Upper lobe of right lung (tissue), 1 donor: ENCODE measurements around the gene SOCS3. TPM values are rescaled to one million over a fixed set of nuclear protein-coding genes. Genes with fewer than 3 reads are reported as not detected.

Source experiments
- ATAC-seq: fragments of 200-7000 bp; cut with Tn5 transposase; one replicate; pipeline ENCODE4 v1.9.1; 2020; ENCODE audit warnings: mild to moderate bottlenecking, moderate library complexity
- DNase-seq: peaks from one replicate; pipeline ENCODE4 v3.0.0-alpha.2; 2020
- H3K27ac ChIP-seq: fragments of 200-600 bp; one replicate; pipeline ENCODE4 v1.8.0; 2022
- H3K27me3 ChIP-seq: fragments of 200-600 bp; one replicate; pipeline ENCODE4 v1.8.0; 2022; ENCODE audit warnings: mild to moderate bottlenecking
- H3K36me3 ChIP-seq: fragments of 200-600 bp; one replicate; pipeline ENCODE4 v1.8.0; 2022
- H3K4me1 ChIP-seq: fragments of 200-600 bp; one replicate; pipeline ENCODE4 v1.8.0; 2022
- H3K4me3 ChIP-seq: fragments of 200-600 bp; one replicate; pipeline ENCODE4 v1.8.0; 2022; ENCODE audit warnings: mild to moderate bottlenecking
- H3K9me3 ChIP-seq: fragments of 200-600 bp; one replicate; pipeline ENCODE4 v1.8.0; 2022
- intact Hi-C: fragments of 100-400 bp; cut with DNase I; formaldehyde crosslinking; loops from one replicate; pipeline ENCODE4 v1.11.0; 2022
- total RNA-seq: library from RNA; stranded (reverse); fragmentation: NEBNext Ultra II Directional; extraction: Animal tissue kit (Norgen Biotek cat#: 25700); gene quantifications from one replicate; pipeline ENCODE4 v1.2.1, GENCODE V29; 2021
- TF ChIP-seq, protein P1 (sequence below): fragments of 200-600 bp; IDR thresholded peaks from one replicate; pipeline ENCODE4 v1.8.0; 2022; ENCODE audit warnings: antibody characterized with exemption
- donor health status: DM: no; HTN: yes; CAD: no; lungs with severe emphysema.

SOCS3 gene
- total RNA-seq, 1 donor from 2014 or later = 82.0 TPM

GRCh38 chr17:78394209-78394608 is 34.3 kb upstream of the SOCS3 start:
- no peak overlapping the region for H3K4me3 ChIP-seq
- intact Hi-C loops = no loop called here
- DNase-seq (no peak), ATAC-seq (no peak)
- H3K36me3 ChIP-seq = peaks cover 57% of the 10 kb centered on the region
- H3K27me3 ChIP-seq = no peaks in the 10 kb centered on the region
- H3K9me3 ChIP-seq = no peaks in the 10 kb centered on the region
- no peak overlapping the region for H3K27ac ChIP-seq
- TF ChIP-seq, protein P1, sequence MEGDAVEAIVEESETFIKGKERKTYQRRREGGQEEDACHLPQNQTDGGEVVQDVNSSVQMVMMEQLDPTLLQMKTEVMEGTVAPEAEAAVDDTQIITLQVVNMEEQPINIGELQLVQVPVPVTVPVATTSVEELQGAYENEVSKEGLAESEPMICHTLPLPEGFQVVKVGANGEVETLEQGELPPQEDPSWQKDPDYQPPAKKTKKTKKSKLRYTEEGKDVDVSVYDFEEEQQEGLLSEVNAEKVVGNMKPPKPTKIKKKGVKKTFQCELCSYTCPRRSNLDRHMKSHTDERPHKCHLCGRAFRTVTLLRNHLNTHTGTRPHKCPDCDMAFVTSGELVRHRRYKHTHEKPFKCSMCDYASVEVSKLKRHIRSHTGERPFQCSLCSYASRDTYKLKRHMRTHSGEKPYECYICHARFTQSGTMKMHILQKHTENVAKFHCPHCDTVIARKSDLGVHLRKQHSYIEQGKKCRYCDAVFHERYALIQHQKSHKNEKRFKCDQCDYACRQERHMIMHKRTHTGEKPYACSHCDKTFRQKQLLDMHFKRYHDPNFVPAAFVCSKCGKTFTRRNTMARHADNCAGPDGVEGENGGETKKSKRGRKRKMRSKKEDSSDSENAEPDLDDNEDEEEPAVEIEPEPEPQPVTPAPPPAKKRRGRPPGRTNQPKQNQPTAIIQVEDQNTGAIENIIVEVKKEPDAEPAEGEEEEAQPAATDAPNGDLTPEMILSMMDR = no peak
- H3K4me1 ChIP-seq = peaks cover 63% of the 10 kb centered on the region

DNA sequence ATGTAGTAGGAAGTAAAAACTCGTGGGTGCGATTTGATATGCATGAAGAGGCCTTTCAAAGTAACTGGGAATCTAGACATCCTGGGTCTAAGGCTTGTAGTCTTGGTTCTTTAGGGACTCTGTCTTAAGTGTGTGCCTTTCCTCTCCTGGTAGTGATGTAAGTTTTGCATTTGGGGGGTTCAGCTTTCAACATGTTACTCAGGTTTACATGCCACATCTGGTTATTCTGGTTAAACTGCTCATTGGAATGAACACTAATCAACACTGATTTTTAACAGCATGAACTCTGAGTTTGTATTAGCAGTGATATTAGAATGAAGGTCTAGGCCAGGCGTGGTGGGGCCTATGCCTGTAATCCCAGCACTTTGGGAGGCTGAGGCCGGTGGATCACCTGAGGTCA is 33.7 kb upstream of the SOCS3 start:
- Histone ChIP-seq H3K27ac (no peak overlapping the region), H3K36me3 (peaks cover 51% of the 10 kb centered on the region), H3K9me3 (no peaks in the 10 kb centered on the region), H3K4me1 (peaks cover 70% of the 10 kb centered on the region), H3K4me3 (no peak overlapping the region), H3K27me3 (no peaks in the 10 kb centered on the region)
- intact Hi-C loops = no loop called here
- TF ChIP-seq, protein P1 = no peak
- ATAC-seq (no peak), DNase-seq (no peak)

DNA sequence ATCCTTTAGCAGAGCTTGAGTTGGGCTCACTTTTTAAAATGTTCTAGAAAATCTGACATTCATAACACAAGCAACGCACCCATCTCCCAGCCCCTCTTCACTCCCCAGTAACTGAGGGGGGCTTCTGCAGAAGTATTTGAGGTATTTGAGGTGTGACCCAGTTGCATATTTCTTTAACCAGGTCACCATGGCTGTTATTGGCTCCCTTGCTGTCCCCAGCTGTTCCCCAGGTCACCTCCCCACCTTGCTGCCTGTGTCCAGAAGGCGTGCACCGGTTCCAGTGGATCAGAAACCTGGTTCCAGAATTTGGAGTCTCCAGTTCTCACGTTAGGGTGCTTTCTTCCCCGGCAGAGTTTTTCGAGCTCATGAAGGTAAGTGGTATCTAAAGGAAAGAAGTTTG is 32.4 kb upstream of the SOCS3 start:
- Histone ChIP-seq H3K4me1 (peaks cover 70% of the 10 kb centered on the region), H3K36me3 (peaks cover 40% of the 10 kb centered on the region), H3K27ac (peak overlapping the region; percentile 13), H3K9me3 (no peaks in the 10 kb centered on the region), H3K27me3 (no peaks in the 10 kb centered on the region), H3K4me3 (no peak overlapping the region)
- TF ChIP-seq, protein P1 = no peak
- DNase-seq (no peak), ATAC-seq (no peak)
- intact Hi-C loops = no loop called here

DNA sequence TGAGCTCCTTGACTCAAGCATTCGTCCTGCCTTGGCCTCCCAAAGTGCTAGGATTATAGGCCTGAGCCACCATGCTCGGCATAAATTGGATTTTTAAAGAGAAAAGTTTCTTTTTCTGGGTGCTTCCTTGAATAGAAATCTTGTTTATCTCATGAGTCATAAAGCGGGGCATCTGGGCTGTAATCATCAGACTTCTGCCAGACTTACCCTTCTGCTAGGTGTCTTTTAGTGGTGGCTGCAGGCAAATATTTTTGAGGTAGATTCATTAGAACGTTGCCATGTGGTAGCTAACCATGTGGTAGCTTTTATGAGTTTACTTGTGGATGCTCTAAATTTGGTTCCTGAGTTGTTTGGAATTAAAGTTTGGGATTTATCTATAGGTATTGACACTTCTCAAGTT is 32.0 kb upstream of the SOCS3 start:
- Histone ChIP-seq H3K4me3 (no peak overlapping the region), H3K4me1 (peaks cover 70% of the 10 kb centered on the region), H3K27ac (peak overlapping the region; percentile 13), H3K9me3 (no peaks in the 10 kb centered on the region), H3K27me3 (no peaks in the 10 kb centered on the region), H3K36me3 (peaks cover 37% of the 10 kb centered on the region)
- ATAC-seq = no peak
- no peak for DNase-seq
- TF ChIP-seq, protein P1 = no peak
- intact Hi-C loops = no loop called here

- no peak for ATAC-seq
- no peak for DNase-seq
Measured at GRCh38 chr17:78391051-78391431, 31.2 kb upstream of the SOCS3 start.

More at GRCh38 chr17:78391051-78391431, 31.2 kb upstream of the SOCS3 start:
- peak overlapping the region; percentile 13 for H3K27ac ChIP-seq
- intact Hi-C loops = no loop called here
- peaks cover 70% of the 10 kb centered on the region for H3K4me1 ChIP-seq
- H3K27me3 ChIP-seq = no peaks in the 10 kb centered on the region
- H3K9me3 ChIP-seq = no peaks in the 10 kb centered on the region
- TF ChIP-seq, protein P1 = no peak
- no peak overlapping the region for H3K4me3 ChIP-seq
- H3K36me3 ChIP-seq = peaks cover 29% of the 10 kb centered on the region
